Stimulated activated CD8-positive, alpha-beta memory T cell treated with anti-CD3 and anti-CD28 coated beads, Interleukin-2, amount 100 ng/mL, for 1 hour (primary cell): ENCODE data around the gene ARAP1.
"Not testable (repeated sequence)": the region's sequence is repeated elsewhere in the genome, so short reads cannot be mapped to it uniquely, and the experiment has no call there.

ENCODE experiments used
- DNase-seq, 2 donors: peaks; one replicate each; pipeline ENCODE4 v3.0.0-alpha.2; 2020; ENCODE audit warnings: low read depth in 2 of 2

The ARAP1 gene

DNA sequence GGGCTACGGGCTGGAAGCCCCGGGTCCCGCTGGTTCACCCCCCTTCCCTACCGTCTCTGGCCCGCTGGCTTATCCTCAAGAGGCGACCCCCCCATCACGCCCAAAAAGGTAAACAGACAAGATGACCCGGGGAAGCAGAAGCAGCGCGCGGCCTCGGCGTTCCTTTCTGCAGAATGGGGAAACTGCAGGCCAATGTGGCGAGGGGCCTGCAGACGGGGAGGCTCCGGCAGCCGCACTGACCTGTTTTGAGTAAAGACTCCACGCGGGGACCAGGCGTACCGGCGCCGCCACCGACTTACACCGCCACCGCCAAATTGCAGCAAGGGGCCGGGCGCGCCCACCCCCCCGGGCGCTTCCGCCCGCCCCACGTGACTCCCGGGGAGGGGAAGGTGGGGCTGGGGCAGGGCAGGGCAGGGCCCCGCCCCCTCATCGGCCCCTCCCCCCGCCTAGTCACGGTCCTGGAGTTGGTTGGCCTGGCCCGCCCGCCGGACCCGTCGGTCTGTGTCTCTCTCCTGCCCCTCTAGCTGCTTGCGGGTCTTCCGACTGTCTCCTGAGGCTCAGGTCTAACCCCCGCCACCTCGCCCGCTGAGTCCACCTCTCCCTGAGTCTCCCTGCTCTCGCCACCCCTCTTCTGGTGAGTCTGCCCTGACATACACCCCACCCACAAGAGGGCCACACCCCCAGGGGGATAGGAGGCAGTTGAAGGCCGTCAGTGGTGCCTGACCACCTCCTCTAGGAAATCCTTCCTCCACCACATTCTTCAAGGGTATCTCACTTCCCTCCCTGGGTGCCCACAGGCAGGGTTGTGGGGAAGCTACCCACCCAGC is at the start of gene ARAP1:
Gene ARAP1, minus strand, starts transcription at position 321 of the 827 bp plus-strand sequence. CDS start 25,280 bp downstream, outside the sequence.
- DNase-seq = peak; percentile 57 to 67

DNA sequence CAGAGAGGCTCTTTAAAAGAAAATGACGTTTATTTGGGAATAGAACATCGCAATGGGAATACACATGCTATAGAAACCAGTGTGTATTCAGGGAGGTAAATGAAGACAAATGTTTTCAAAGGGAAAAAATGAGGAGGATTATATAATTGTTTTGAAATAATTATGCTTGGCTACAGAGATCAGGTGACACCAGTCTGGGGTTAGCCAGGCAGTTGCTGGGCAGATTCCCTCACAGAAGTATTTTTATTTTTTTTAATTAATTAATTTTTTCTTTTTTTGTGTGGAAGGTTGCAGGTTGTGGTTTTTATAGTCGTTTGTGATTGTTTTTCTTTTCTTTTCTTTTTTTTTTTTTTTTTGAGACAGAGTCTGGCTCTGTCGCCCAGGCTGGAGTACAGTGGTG is 47.2 kb upstream of the ARAP1 start:
- no peak for DNase-seq

DNA sequence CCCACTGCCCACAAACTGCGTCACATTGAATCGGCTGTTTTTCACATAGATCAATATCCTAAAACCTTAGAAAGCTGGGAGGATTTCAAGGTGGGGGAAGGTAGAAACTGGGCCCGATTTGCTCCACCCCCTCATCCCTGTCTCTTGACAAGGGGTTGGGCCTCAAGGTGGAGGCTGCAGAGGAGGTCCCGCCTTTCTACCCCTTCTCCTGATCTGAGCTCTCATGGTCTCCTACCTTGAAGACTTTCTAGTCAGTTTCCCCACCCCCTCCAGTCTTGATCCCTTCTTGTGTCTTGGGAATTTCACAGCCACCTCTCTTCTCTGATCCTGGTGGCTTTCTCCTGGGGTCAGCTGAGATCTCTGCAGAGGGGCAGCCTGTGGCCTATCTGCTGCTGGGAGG is 46.2 kb upstream of the ARAP1 start:
- DNase-seq = no peak

DNA sequence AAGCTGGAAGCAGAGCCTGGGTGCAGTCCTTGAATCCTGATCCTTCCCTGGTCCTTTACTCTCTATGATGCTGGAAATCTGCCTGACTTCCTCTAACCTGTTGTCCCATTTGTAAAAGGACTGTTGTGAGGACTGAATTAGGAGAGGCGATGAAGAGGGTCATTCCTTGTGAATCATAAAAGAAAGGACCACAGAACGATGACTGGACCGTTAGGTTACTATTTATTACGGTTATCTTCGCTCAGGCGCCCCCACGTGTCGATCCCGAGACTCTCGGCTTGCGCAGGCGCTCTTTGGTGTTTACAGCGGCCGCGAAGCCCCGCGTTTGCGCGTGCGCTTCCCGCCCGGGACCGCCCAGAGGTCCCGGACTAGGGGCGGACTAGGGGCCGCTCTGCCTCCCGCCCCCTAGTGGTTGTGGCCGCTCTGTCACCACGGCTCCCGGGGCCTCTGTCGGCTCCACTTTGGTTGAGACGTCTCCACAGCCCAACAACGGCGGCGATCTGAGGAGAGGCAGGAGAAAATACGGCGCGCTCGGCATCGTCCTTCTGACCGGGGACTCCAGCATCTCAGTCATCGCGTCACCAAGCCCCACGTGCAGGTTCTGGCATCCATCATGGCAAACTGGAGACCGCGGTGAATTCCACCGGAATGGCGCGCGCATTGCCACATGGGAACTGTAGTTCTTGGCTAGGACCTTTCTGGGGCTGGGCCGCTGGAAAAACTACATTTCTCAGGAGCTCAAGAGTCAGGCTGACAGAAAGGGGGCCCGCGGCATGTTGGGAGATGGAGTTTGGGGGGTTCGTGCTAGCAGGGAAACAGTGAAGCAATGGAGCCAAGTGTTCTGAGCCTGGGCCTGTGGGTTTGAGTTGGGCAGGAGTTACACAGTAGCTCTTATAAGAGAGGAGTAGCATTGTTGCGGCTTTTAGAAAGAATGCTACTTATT is 41.5 kb upstream of the ARAP1 start, which contains the start of gene STARD10:
Gene STARD10, minus strand, starts transcription at position 623 of the 943 bp plus-strand sequence. CDS start 12,866 bp downstream, outside the sequence.
- peak; percentile 88 to 92 for DNase-seq

DNA sequence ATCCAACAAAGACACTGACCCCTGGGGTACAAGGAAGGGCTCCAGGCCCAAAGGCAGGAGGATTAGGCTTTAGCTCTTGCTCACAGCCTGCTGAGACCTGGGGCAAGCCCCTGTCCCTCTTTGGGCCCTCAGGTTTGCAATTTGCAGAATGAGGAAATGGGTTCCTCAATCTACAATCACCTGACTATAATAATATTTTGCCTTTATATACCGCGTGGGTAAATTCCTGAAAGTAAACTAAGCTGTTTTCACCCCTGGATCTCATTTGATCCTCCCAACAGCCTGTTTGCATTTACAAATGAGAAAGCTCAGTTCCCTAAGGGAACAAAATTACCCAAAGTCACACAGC is 40.8 kb upstream of the ARAP1 start:
- DNase-seq = no peak

DNA sequence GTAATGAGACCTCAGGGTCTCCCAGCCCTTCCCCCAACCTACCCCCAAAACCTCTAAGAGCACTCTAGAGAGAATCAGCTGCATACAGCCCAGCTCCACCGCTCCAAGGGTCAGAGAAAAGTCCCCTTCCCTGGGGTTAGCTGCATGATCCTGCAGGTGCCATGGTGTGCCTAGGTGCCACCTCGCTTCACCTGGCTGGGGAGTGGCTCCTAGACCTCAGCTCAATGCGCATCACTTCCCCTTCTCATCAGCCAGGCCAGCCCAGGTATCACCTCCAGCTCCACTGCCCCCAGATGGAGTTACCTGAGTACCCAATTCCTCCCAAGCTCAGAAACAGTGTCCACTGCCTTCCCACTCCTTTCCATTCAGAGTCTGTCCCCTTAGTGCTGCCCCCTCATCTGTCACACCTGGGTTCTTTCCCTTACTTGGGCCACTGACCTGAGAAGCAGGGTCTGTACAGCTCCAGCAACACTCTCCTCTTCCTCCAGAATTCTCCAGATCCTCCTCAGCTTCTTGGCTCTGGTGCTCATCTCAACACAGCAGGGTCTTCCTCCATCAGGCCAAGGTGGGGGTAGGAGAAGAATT is 40.3 kb upstream of the ARAP1 start:
- DNase-seq = no peak

DNA sequence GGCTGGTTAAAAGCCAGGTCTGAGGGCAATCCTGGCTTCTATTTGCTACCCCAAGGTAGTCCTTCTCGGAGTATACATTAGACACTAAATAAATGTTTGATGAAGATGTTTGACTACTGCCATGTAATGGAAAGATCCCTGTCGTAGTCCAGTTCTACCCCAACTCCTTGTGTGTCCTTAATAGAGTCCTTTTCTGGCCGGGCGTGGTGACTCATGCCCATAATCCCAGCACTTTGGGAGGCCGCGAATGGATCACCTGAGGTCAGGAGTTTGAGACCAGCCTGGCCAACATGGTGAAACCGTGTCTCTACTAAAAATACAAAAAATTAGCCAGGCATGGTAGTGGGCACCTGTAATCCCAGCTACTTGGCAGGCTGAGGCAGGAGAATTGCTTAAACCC is 39.0 kb upstream of the ARAP1 start:
- not testable (repeated sequence) for DNase-seq

DNA sequence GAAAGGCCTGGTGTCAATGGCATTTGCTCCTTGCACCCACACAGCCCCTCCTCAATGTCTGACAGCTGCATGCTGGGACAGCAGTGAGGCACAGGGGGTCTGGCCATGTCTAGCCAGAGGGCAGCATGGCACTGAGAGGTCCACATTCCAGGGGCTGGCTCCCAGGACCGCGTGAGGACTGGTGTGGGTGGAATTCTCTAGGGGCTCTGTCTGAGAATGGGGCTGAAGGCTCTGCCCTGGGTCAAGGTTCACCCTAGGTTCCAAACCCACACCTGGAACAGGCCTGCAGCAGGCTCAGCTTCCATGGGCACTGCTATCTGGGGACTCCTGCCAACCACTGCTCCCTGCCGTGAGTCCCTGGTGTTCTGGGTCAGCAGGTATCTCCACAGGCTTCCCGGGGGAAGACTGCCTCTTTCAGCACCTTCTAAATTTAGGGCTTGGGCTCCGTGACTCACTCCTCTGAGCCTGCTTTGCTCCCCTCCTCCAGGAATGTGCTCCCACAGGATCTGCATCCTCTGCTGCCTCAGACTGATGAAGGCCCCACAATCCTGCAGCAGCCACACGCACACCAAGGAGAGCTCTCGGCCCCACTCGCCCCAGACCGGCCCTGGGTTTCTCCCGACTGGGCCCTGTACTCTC is 37.4 kb upstream of the ARAP1 start:
- no peak for DNase-seq

DNA sequence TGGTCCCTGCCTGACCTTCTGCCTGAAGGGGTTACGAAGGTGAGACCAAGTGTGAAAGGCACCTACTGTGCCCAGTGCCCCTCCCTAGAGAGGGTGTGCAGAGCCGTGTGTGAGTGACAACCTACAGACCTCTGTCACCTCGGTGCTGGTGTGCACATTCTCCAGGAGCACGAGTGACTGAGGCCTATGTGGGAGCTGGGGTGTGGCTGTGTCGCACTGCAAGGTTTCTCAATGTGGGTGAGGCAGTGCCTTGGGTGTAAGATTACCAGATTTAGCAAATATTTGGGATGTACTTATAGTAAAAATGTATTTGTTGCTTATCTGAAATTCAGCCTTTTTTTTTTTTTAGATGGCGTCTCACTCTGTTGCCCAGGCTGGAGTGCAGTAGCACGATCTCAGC is 36.0 kb upstream of the ARAP1 start:
- DNase-seq = no peak

DNA sequence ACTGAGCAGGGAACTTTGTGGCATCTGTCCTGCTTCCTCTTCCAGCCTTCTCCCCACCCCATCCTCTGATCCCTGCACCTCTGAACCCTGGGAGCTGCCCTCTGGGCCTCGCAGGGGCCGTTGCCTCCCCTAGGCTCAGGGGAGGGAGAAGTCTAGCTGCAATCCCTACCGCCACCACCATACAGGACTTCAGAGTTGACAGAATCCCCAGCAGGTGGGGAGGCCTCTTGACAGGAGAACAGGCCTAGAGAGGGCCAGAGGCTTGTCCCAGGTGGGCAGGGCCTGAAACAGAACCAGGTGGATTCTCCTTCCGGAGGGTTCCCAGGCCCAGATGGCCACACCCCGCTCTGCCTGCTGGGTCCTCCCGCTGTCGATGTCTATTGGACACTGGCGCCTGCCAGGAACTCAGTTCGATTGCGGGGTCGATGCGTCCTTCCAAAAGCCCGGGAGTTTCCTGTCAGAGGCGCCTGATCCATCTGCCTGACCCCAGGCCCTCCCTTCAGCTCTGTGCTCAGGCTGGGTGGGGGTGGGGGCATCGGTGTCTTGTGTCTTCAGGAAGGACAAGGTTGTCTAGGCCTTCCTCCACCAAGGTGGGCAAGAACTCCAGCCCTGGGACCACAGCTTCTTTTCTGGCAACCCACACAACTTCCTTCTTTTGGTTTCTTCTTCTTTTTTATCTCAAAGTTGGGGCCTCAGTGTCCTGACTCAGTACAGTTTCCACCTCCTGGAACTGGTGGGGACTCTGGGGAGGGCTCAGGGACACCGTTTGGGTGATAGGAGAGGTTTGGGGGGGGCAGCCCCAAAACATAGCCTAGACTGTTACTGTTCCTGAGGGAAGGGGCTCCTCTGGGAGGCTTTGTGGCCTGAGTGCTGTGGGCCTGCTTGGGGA is 35.3 kb upstream of the ARAP1 start:
- no peak for DNase-seq

DNA sequence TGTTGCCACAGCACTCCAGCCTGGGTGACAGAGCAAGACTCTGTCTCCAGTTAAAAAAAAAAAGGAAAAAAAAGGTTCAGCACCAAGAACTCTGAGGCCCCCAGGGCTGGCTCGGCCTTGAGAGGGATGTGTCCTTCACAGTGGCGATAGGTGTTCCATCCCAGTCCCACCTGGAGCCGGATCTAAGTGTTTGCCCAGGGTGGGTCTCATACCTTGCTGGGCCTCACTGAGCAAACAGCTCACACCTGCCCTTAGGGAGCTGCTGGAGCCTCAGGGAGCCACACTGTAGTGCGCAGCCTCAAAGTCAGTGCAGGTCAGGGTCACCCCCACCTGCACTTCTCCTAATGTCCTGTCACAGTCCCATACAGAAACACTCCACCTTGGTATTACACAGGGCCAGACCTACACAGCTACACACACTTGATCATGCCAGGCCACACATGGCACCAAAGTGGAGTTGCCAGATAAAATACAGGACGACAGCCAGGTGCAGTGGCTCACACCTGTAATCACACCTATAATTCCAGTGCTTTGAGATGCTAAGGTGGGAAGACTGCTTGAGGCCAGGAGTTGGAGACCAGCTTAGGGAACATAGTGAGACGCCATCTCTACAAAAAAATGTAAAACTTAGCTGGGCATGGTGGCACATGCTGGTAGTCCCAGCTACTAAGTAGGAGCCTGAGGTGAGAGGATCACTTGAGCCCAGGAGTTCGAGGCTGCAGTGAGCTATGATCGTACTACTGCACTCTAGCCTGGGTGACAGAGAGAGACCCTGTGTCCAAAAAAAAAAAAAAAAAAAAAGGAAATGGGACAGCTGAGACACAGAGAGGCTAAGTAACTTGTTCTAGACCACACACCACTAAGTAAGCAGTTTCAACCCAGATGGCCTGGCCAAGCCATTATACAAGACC is 34.4 kb upstream of the ARAP1 start:
- DNase-seq = no peak

DNA sequence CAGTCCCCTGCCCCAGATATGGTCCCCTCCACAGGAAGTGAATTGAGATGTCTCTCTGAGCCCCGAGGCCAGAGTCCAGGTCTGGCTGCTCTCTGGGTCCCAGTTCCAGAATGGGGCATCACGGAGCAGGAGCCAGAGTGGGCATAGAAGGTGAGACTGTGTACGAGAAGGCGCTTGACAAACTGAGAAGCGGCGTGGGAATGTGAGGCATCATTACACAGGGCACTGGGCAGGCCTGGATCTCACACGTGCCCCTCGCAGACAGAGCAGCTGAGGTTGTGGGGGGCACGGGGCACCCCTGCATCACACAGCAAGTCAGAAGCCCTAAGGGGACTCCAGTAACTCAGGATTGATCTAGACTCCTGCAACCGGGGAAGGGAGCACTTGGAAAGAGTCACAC is 32.5 kb upstream of the ARAP1 start:
- DNase-seq = no peak

DNA sequence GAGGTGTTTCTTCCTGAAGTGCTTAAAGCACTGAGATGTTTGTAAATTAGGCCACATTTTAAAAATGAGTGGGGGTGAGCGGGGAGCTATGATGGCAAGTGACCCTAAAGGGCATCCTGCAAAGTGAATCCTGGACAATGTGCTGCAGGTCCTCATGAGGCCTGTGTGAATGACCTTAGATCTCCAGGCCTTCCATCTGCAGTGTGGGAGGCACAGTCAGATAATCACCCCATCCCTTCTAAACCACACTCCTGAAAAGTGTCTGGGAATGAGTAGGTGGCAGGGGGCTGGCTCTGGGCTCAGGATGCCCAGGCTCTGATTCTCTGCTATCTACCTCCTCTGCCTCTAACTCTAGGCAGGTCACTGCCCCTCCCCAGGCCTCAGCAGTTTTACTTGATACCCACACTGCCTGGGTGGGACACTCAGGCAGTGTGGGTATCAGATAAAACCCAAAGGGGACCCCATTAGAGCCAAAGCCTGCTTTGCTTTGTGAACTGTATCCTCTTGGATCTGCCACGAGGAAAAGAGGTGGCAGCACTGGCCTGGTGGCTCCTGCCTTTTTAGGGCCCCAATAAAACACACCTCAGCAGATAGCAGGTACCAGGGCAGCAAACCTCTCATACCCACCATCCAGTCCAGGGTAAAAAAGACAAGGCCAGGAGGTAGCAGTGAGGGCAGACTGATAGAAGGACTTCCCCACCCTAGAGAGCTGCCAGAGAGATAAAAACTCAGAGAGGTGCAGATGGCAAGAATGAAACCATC is 31.1 kb upstream of the ARAP1 start:
- DNase-seq = no peak

DNA sequence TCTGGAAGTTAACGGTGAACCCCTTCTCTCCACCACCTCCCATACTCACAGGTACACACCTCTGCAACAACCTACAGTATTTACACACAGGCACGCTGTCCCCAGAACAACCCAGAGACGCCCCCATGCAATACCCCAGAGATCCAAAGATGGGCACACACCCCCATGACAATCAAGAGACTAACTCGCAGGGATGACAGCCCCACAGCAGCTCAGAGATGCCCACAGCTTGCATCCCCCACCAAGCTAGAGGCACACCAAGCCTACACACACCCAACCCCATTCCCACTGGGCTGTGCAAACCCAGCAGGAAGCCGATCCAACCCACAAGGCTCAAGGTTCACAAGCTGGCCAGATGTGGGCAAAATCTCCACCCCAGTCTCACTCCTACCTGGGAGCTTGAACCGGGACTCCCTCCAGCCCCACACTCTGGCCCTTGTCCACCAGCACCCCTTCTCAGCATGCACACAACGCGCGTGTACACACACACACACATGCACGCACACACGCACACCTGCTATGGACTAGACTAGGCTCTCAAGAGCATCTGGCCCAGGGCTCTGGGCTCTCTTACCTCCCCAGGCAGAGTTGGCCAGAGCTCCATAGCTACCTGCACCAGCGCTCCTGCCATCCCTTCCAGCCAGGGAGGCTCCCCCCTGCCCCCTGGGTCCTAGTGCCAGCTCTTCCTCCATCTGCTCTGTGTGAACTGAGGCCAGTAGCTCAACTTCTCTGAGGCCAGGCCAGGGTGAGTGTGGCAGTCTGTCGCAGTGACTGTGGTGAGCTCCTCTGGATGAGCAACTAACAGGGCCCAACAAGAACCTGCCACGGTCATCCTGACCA is 30.1 kb upstream of the ARAP1 start:
- DNase-seq = no peak

DNA sequence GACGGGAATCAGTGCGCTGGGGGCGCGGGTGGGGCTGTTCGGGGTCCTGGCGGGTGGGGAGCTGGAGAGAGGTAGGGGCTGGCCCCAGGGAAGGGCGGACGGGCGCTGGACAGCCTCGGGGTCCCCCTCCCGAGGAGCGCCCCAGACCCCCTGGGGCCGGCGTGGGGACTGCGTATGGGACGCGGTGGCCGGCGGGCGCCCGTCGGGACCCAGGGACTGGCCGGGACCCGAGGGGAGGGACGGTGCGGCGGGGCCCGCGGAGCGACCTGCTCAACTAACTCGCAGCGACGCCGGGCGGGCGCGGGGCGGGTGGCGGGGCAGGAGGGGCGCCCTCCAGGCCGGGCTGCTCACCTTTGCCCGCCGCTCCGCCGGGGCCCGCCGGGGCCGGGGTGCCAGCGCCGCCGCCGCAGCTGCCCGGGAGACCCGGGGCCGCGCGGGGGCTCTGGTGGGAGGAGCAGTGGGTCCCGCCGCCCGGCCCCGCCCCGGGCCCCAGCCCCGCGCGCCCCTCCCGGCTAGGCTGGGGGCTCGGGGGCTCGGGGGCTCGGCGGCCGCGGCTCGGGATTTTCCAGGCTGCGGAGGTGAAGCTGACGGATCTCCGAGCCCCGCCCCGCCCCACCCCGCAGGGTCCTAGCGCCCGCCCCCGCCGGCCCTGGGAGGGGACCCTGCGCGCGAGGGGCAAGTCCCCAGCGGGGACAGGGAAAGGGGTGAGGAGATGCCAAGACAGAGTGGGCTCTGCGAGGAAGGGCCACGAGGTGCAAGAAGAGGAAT is 29.3 kb upstream of the ARAP1 start:
- peak; percentile 35 to 52 for DNase-seq

DNA sequence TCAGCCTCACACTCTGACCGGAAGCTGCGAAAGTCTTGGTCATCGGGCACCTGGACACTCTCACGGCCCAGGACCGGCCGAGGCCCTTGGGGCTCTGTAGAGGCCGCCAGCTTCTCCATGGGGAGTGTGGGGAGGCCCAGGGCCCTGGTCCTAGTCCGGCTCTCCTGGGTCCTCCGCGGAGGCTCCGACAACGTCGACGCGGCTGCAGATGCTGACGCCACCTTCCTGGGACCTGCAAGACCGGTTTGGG is 28.8 kb upstream of the ARAP1 start:
- no peak for DNase-seq

DNA sequence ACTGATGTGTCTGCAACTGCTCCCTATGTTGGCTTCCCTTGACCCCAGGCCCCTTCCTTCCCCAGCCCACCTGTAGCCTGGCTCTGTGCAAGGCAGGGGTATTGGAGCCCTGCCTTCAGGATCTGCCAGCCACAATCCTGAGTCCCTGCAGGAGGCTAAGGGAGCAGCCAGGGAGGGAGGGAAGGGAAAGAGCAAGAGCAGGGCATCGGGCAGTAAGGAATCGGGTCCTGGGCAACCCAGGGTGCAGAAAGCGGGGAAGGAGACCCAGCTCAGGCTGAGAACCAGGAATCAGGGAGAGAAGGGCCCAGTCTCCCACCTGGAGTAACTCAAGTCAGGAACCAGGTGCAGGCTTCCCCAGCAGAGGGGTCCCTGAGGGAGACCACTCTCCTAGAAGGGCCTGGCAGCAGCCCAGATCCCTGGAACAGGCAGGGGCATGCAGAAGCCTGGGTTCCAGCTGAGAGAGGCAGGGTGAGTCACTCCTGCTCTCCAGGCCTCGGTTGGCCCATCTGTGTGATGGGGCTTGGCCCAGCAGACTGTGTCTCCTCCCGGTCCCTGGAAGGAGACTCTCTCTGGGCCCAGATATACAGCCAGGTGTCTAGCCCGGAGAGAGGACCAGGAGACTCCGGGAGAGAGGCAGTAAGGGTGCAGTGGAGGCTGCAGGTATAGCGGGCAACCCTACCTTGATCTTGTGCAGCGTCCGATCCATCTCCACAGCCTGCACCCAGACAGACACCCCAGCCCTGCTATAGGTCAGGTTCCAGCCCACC is 28.3 kb upstream of the ARAP1 start:
- DNase-seq = no peak
